GM19193 (cell line): ENCODE measurements around the gene NTSR1.

Experiments used
- POLR2A ChIP-seq: IDR thresholded peaks from 4 replicates; pipeline ENCODE4 v1.6.1; 2011; ENCODE audit not compliant: insufficient read depth, insufficient read length; ENCODE audit errors: extremely low read depth

Gene NTSR1

GRCh38 chr20:62686869-62687830 lies 21.5 kb upstream of the NTSR1 start:
- no peak for TF ChIP-seq POLR2A

DNA sequence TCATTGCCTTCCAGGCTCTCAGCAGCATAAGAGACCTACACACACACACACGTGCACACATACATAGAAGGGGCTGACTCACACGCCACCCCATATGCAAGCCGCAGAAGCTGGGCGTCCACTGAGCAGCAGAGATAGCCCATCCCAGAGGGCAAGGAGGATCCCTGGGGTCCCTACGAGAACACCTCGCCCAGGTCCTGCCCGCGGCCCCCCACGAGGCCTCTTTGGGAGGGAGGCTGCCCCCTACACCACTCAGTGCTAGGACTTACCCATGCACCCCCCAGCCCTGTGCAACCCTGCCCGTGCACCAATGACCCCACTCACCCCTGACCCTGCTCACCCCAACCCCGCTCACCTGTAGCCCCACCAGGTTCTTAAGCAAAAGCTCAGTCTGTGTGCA lies 20.6 kb upstream of the NTSR1 start:
- TF ChIP-seq POLR2A = no peak

- no peak for TF ChIP-seq POLR2A
These were observed 19.7 kb upstream of the NTSR1 start for GRCh38 chr20:62688855-62689460.

- TF ChIP-seq POLR2A = no peak
These were observed 18.8 kb upstream of the NTSR1 start for GRCh38 chr20:62689861-62690260.

- no peak for TF ChIP-seq POLR2A
These were observed 18.3 kb upstream of the NTSR1 start for GRCh38 chr20:62690261-62690820.

GRCh38 chr20:62691487-62691886 lies 17.1 kb upstream of the NTSR1 start:
- TF ChIP-seq POLR2A = no peak

DNA sequence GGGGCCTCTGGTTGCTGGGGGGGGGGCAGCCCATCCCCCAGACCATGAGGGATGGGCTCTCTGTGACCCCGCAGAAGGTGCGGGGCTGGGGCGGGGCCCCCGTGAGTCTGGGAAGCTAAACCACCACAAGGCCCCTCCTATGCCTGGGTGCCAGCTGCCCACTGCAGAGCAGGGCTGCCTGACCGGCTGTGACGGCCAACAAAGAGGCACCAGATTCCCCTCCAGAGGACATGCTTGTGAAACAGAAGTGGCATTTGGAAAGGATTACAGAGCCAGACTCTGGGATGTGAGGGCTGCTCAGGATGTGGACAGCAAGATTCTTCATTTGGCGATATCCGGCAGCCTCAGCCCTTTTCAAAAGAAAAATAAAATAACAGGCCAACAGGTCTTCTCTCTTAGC lies 16.5 kb upstream of the NTSR1 start:
- TF ChIP-seq POLR2A = no peak

GRCh38 chr20:62692801-62693523 lies 15.7 kb upstream of the NTSR1 start:
- no peak for TF ChIP-seq POLR2A

DNA sequence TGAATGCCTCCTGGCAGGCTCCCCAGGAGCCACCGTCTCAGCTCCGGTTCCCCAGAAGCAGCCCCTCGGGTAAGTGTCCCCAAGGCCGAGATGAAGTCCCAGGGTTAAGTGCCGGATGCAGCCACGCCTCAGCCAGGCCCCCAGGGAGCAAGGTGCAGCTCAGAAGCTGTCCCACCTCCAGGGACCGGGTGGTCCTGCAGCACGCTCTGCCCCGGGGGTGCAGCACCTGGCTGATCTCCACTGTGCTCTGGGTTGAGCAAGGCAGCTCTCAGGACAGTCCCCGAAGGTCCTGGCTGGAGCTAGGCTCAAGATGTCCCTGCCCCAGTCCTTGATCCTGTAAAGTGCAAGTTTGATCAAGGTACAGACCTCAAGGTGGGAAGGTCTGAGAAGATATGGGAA lies 15.1 kb upstream of the NTSR1 start:
- TF ChIP-seq POLR2A = no peak

GRCh38 chr20:62694106-62694505 lies 14.5 kb upstream of the NTSR1 start:
- TF ChIP-seq POLR2A = no peak

DNA sequence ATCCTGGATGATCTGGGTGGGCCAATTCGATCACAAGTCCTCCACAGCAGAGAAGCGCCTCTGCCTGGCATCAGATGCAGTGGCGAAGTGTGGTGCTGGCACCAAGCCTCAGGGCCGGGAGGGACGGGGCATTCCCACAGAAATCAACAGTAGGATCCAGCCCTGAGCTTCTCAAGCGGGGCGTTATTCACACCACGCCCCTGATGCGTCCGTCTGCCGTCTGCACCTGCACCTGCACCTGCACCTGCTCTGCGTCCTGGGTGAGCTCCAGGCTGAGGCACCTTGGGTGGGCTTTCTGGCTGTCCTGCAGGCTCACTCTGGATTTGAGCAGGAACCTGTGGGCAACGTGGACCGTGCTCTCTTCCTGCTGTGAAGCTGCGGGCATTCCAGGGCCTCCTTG lies 13.8 kb upstream of the NTSR1 start:
- TF ChIP-seq POLR2A = no peak

DNA sequence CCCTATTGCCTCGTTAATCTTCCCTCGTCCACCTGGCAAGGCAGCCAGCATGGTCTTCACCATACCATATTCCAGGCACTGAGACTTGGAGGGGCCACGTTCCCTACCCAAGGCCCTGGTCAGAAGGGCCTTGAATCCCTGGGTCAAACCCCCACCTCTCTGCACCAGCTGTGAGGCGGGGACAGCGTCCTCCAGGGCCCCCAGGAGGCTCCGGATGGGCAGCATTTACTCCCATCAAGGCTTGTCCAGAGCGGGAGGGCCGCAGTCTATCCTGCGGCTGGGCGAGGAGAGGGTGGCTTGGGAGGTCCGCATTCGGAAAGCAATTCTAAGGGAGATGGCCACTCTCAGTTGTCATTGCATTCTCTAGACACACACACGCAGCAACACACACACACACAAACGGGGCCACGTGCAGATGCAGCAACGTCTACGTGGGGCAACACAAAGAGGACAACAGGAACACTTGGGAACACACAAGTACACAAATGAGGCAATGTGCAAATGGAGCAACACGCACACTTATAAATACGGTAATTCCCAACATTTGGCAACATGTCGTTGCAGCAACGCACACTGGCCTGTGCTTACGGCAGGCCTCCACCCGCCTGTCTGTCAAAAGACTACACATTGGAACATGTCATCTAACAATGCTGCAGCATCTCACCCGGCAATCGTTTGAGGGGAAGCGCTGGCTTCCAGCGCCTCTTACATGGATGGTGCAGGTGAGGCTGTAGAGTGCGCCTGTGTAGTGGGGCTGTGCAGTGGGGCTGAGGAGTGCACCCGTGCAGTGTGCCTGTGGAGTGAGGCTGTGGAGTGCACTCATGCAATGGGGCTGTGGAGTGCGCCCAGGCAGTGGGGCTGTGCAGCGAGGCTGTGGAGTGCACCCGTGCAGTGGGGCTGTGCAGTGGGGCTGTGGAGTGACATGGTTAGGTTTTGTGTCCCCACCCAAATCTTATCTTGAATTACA lies 12.9 kb upstream of the NTSR1 start:
- no peak for TF ChIP-seq POLR2A

- TF ChIP-seq POLR2A = no peak
These were observed 12.1 kb upstream of the NTSR1 start for GRCh38 chr20:62696434-62696957.

- no peak for TF ChIP-seq POLR2A
These were observed 11.6 kb upstream of the NTSR1 start for GRCh38 chr20:62696989-62697388.
